Tibial nerve (tissue), 4 donors: ENCODE measurements around the gene SPTAN1. TPM values are rescaled to one million over a fixed set of nuclear protein-coding genes. Genes with fewer than 3 reads are reported as not detected.
"Not testable (repeated sequence)": the region's sequence is repeated elsewhere in the genome, so short reads cannot be mapped to it uniquely, and the experiment has no call there.

Experiments
- DNase-seq, 2 donors: peaks; one replicate each; pipeline ENCODE4 v3.0.0-alpha.2; 2019; ENCODE audit warnings: low spot score in 2 of 2
- H3K27ac ChIP-seq, 4 donors: fragments of 200-600 bp; sonication (generic) in 3 of 4; one replicate each; pipeline ENCODE4 v1.5.1; 2017 to 2019; ENCODE audit warnings: mild to moderate bottlenecking in 1 of 4
- H3K27me3 ChIP-seq, 2 donors: fragments of 200-600 bp; sonication (generic) in 1 of 2; one replicate each; pipeline versions ENCODE4 v1.5.1 to v1.6.0; 2017 to 2019
- H3K36me3 ChIP-seq, 3 donors: fragments of 200-600 bp; sonication (generic); one replicate each; pipeline ENCODE4 v1.5.1; 2018 to 2019
- H3K4me1 ChIP-seq, 4 donors: fragments of 200-600 bp; sonication (generic) in 3 of 4; one replicate each; pipeline ENCODE4 v1.5.1; 2017 to 2019
- H3K4me3 ChIP-seq, 4 donors: fragments of 200-600 bp; sonication (generic) in 3 of 4; one replicate each; pipeline ENCODE4 v1.5.1; 2017 to 2019; ENCODE audit warnings: mild to moderate bottlenecking in 1 of 4, moderate library complexity in 1 of 4
- H3K9me3 ChIP-seq, 4 donors: fragments of 200-600 bp; sonication (generic) in 3 of 4; one replicate each; pipeline ENCODE4 v1.5.1; 2017 to 2019
- EP300 ChIP-seq, 2 donors: sonication (generic); formaldehyde crosslinking; IDR thresholded peaks; one replicate each; pipeline ENCODE4 v1.6.1; 2017; ENCODE audit warnings: antibody characterized with exemption in 2 of 2, mild to moderate bottlenecking in 1 of 2
- POLR2A ChIP-seq, 2 donors: fragments of 450-650 bp; IDR thresholded peaks; one replicate each; pipeline ENCODE4 v1.6.1; 2017; ENCODE audit warnings: antibody characterized with exemption in 2 of 2, mild to moderate bottlenecking in 2 of 2, moderate library complexity in 2 of 2
- WGBS, 2 donors: methylation state at CpG; one replicate each; pipeline ENCODE4 v1.1.5; 2018; 5-methylcytosine and 5-hydroxymethylcytosine counted together
- small RNA-seq: library from RNA; depleted of rRNA; stranded (forward); fragments of <200 nt; gene quantifications from one replicate; pipeline ENCODE3, GENCODE V24; 2016
- total RNA-seq, 4 donors: library from RNA; depleted of rRNA; stranded (reverse); fragments of >200 nt; gene quantifications; one replicate each; pipeline ENCODE4 v1.1.0, GENCODE V29; 2016
- TF ChIP-seq, protein P1 (sequence below), 5 experiments: fragments of 200-600 bp in 3 of 5; fragments of 450-650 bp in 2 of 5; sonication (generic) in 3 of 5; IDR thresholded peaks; one replicate each; pipeline ENCODE4 v1.5.1; 2016 to 2019; ENCODE audit warnings: antibody characterized with exemption in 5 of 5, mild to moderate bottlenecking in 3 of 5, moderate library complexity in 2 of 5

SPTAN1 gene
- total RNA-seq, 4 donors from 2014 or later, result 491 to 540 (median 508) TPM

DNA sequence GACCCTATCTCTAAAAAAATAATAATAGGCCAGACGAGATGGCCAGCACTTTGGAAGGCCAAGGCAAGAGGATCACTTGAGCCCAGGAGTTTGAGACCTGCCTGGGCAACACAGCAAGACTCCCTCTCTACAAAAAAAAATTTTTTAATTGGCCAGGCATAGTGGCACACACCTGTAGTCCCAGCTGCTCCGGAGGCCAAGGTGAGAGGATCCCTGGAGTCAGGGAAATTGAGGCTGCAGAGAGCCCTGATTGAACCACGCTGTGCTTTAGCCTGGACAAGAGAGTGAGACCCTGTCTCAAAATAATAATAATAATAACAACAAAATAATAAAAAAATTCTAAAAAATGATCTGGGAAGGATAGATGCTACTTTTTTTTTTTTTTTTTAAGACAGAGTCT is 105.4 kb downstream of the SPTAN1 start:
- Histone ChIP-seq H3K4me3 (no peak overlapping the region), H3K27me3 (no peaks in the 10 kb centered on the region), H3K4me1 (peaks cover 0 to 18% (median 3%) of the 10 kb centered on the region in 4 donors), H3K36me3 (no peaks in the 10 kb centered on the region), H3K27ac (no peak overlapping the region), H3K9me3 (no peaks in the 10 kb centered on the region)
- WGBS, 2 donors, result 91 to 94% methylated on average over 3 of the region's 3 CpGs
- no peak for DNase-seq
- TF ChIP-seq POLR2A (IDR thresholded peaks at IDR 0.05), result no peak
- TF ChIP-seq EP300 (IDR thresholded peaks at IDR 0.05), result no peak
- TF ChIP-seq, protein P1, sequence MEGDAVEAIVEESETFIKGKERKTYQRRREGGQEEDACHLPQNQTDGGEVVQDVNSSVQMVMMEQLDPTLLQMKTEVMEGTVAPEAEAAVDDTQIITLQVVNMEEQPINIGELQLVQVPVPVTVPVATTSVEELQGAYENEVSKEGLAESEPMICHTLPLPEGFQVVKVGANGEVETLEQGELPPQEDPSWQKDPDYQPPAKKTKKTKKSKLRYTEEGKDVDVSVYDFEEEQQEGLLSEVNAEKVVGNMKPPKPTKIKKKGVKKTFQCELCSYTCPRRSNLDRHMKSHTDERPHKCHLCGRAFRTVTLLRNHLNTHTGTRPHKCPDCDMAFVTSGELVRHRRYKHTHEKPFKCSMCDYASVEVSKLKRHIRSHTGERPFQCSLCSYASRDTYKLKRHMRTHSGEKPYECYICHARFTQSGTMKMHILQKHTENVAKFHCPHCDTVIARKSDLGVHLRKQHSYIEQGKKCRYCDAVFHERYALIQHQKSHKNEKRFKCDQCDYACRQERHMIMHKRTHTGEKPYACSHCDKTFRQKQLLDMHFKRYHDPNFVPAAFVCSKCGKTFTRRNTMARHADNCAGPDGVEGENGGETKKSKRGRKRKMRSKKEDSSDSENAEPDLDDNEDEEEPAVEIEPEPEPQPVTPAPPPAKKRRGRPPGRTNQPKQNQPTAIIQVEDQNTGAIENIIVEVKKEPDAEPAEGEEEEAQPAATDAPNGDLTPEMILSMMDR (IDR thresholded peaks at IDR 0.05), result no peak

DNA sequence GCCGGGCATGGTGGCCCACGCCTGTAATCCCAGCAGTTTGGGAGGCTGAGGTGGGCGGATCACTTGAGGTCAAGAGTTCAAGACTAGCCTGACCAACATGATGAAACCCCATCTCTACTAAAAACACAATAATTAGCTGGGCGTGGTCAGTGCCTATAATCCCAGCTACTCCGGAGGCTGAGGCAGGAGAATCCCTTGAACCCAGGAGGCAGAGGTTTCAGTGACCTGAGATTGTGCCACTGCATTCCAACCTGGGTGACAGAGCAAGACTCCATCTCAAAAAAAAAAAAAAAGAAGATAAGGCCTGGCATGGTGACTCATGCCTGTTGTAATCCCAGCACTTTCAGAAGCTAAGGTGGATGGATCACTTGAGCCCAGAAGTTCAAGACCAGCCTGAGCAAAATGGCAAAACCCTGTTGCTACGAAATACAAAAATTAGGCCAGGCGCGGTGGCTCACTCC is 114.1 kb downstream of the SPTAN1 start:
- not testable (repeated sequence) for DNase-seq, H3K27ac ChIP-seq, H3K4me1 ChIP-seq, H3K27me3 ChIP-seq, H3K4me3 ChIP-seq, H3K9me3 ChIP-seq, H3K36me3 ChIP-seq
- 75 to 83% methylated on average over 8 of the region's 8 CpGs for WGBS, 2 donors

DNA sequence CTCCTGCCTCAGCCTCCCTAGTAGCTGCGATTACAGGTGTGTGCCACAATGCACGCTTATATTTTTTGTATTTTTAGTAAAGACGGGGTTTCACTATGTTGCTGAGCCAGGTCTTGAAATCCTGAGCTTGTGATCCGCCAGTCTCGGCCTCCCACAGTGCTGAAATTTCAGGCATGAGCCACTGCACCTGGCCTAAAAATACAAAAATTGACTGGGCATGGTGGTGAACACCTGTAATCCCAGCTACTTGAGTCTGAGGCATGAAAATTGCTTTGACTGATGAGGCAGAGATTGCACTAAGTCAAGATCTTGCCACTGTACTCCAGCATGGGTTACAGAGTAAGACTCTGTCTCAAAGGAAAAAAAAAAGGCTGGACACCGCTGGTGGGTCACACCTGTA is 117.4 kb downstream of the SPTAN1 start:
- 94 to 98% methylated on average over 6 of the region's 6 CpGs for WGBS, 2 donors

DNA sequence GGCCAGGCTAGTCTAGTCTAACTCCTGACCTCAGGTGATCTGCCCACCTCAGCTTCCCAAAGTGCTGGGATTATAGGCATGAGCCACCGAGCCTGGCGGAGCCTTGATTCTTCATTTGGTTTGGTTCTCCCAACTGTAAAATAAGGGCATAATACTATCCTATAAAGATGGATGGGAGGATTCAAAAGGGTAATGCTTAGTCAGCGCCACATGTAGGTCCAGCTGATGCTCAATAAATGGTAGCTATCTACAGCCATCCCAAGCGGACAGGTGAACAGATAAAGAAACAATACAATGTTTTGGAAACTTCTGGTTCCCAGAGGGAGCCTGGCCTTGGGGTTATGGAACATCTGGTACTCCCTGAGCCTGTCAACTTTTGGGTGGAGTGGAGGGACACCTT is 123.0 kb downstream of the SPTAN1 start:
- Histone ChIP-seq H3K9me3 (no peaks in the 10 kb centered on the region), H3K36me3 (no peaks in the 10 kb centered on the region), H3K27me3 (no peaks in the 10 kb centered on the region), H3K27ac (no peak overlapping the region), H3K4me1 (no peaks in the 10 kb centered on the region), H3K4me3 (no peak overlapping the region)
- no peak for DNase-seq
- TF ChIP-seq, protein P1 (IDR thresholded peaks at IDR 0.05), result no peak
- no peak for TF ChIP-seq EP300 (IDR thresholded peaks at IDR 0.05)
- TF ChIP-seq POLR2A (IDR thresholded peaks at IDR 0.05), result no peak
- 94 to 98% methylated on average over 4 of the region's 4 CpGs for WGBS, 2 donors

More for the DNA sequence above, 117.4 kb downstream of the SPTAN1 start:
- DNase-seq, result no peak
- H3K27ac ChIP-seq, result no peak overlapping the region
- no peaks in the 10 kb centered on the region for H3K9me3 ChIP-seq
- no peaks in the 10 kb centered on the region for H3K4me1 ChIP-seq
- no peak overlapping the region for H3K4me3 ChIP-seq
- TF ChIP-seq, protein P1 (IDR thresholded peaks at IDR 0.05), result no peak
- TF ChIP-seq POLR2A (IDR thresholded peaks at IDR 0.05) (no peak), EP300 (IDR thresholded peaks at IDR 0.05) (no peak)
- no peaks in the 10 kb centered on the region for H3K36me3 ChIP-seq
- no peaks in the 10 kb centered on the region for H3K27me3 ChIP-seq

DNA sequence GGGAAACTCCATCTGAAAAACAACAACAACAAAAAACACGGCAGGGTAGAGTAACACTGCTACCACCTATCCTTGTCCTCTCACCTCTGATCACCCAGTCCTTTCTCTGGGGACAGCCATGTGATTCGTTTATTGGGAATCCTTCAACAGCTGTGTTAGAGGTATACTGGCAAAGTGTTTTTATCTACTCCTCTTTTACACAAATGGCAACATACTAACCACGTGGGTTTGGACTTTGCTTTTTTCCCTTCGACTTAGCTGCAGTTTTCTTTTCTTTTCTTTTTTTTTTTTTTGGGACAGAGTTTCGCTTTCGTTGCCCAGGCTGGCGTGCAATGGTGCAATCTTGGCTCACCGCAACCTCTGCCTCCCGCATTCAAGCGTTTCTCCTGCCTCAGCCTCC is 125.4 kb downstream of the SPTAN1 start:
- no peak for DNase-seq
- WGBS, 2 donors, result 86 to 88% methylated on average over 10 of the region's 10 CpGs

More for the DNA sequence above, 125.4 kb downstream of the SPTAN1 start:
- no peaks in the 10 kb centered on the region for H3K9me3 ChIP-seq
- H3K27ac ChIP-seq, result no peak overlapping the region
- H3K4me3 ChIP-seq, result no peak overlapping the region
- H3K27me3 ChIP-seq, result no peaks in the 10 kb centered on the region
- peaks cover 0 to 1% (median 0%) of the 10 kb centered on the region in 4 donors for H3K4me1 ChIP-seq
- H3K36me3 ChIP-seq, result no peaks in the 10 kb centered on the region
- TF ChIP-seq, protein P1 (IDR thresholded peaks at IDR 0.05), result no peak

Small RNAs within 50 kb of the gene (small RNA-seq; reads per million reads assigned to genes)
- gene RNU7-171P, result not detected

Other genes starting within 250 kb of the SPTAN1 start
- 10 to 100 TPM in 1 of 4 donors, 1 to 10 TPM in 3; 7.2 to 18.3 (median 9.2) TPM for gene TRUB2, start 230.1 kb upstream of the SPTAN1 start, total RNA-seq
- 10 to 100 TPM; 50.5 to 71.7 (median 65.5) TPM for gene COQ4, start 229.7 kb upstream of the SPTAN1 start, total RNA-seq
- gene SLC27A4, start 212.1 kb upstream of the SPTAN1 start, total RNA-seq, result 10 to 100 TPM; 13.5 to 33.3 (median 18.0) TPM
- gene URM1, start 181.2 kb upstream of the SPTAN1 start, total RNA-seq, result 10 to 100 TPM; 18.1 to 25.5 (median 23.2) TPM
- gene CERCAM, start 131.7 kb upstream of the SPTAN1 start, total RNA-seq, result 10 to 100 TPM; 23.7 to 48.2 (median 31.6) TPM
- 10 to 100 TPM; 23.2 to 32.7 (median 25.8) TPM for gene ODF2, start 96.6 kb upstream of the SPTAN1 start, total RNA-seq
- 10 to 100 TPM; 24.5 to 30.4 (median 28.8) TPM for gene GLE1, start 47.9 kb upstream of the SPTAN1 start, total RNA-seq
- gene DYNC2I2, start 104.3 kb downstream of the SPTAN1 start, total RNA-seq, result 100 to 1,000 TPM in 3 of 4 donors, 10 to 100 TPM in 1; 53.8 to 117 (median 111) TPM
- 100 to 1,000 TPM; 143 to 156 (median 145) TPM for gene SET, start 136.6 kb downstream of the SPTAN1 start, total RNA-seq
- gene PKN3, start 149.9 kb downstream of the SPTAN1 start, total RNA-seq, result 10 to 100 TPM in 2 of 4 donors, 1 to 10 TPM in 2; 6.6 to 17.1 (median 8.9) TPM
- gene ZDHHC12, start 171.5 kb downstream of the SPTAN1 start, total RNA-seq, result 10 to 100 TPM; 13.2 to 34.1 (median 25.3) TPM
- gene ZER1, start 219.3 kb downstream of the SPTAN1 start, total RNA-seq, result 10 to 100 TPM; 45.8 to 68.6 (median 61.3) TPM
- gene TBC1D13, start 234.7 kb downstream of the SPTAN1 start, total RNA-seq, result 10 to 100 TPM; 15.1 to 23.7 (median 17.9) TPM